Skin epidermis (tissue), 12 donors: Measurements from ENCODE around the gene MEF2C.

Experiments
- H3K27ac ChIP-seq, 21 experiments: fragments of 200-600 bp; sonication (generic) in 11 of 21; one replicate each; pipeline ENCODE4 v1.5.0; 2020; ENCODE audit warnings: mild to moderate bottlenecking in 3 of 21, inconsistent platforms in 2 of 21, moderate library complexity in 2 of 21
- H3K4me3 ChIP-seq, 7 experiments: fragments of 200-600 bp; sonication (generic) in 2 of 7; one replicate each; pipeline ENCODE4 v1.5.0; 2020; ENCODE audit warnings: inconsistent platforms in 2 of 7, mild to moderate bottlenecking in 2 of 7, moderate library complexity in 1 of 7

The MEF2C gene

GRCh38 chr5:88740604-88741185 is 142.3 kb downstream of the MEF2C start:
- Histone ChIP-seq H3K27ac (no peak overlapping the region), H3K4me3 (no peak overlapping the region)

GRCh38 chr5:88736494-88736893 is 146.5 kb downstream of the MEF2C start:
- Histone ChIP-seq H3K4me3 (no peak overlapping the region), H3K27ac (no peak overlapping the region)

DNA sequence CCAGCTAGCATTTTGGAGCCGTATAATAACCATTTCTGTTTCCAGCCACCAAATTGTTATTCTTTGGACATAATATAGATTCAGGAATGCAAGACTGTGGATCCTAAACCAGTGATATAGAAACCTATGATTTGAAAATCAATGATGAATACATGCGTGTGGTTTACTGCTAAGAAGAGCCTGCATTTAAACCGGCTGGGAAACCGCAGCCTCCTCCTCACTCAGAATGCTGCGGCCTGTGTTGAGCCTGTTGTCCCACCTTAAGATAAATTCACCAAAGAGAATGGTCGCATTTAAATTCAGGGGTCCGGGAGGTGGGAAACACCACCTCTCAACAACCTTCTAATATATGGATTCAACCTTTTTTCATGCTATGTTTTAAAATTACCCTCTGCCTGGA is 148.0 kb downstream of the MEF2C start:
- Histone ChIP-seq H3K27ac (peak overlapping the region in 2 of 21 experiments; percentile 40 to 57), H3K4me3 (no peak overlapping the region)

- peak overlapping the region in 4 of 21 experiments; percentile 14 to 57 (median 32) for H3K27ac ChIP-seq
- H3K4me3 ChIP-seq = no peak overlapping the region
Measured at GRCh38 chr5:88734191-88734640, 148.8 kb downstream of the MEF2C start.

DNA sequence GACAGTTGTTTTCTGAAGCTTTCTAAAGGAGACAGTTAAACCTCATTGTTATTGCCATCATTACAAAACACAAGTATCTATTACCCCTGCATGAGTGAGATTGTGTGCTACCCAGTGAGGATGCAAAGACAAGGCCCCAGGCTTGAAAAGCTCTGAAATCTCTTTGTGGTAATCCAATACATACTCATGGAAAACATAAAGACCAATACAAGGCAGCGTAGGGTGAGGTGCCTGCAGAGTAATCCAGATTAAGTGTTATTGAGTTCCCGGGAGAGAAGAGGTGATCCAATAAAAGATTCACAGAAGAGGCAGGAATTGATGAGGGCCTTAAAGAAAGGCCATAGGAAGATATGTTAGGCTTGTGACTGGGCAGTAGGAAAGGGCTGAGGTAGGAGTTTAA is 150.1 kb downstream of the MEF2C start:
- Histone ChIP-seq H3K4me3 (no peak overlapping the region), H3K27ac (peak overlapping the region in 12 of 21 experiments; percentile 5 to 64 (median 49))

DNA sequence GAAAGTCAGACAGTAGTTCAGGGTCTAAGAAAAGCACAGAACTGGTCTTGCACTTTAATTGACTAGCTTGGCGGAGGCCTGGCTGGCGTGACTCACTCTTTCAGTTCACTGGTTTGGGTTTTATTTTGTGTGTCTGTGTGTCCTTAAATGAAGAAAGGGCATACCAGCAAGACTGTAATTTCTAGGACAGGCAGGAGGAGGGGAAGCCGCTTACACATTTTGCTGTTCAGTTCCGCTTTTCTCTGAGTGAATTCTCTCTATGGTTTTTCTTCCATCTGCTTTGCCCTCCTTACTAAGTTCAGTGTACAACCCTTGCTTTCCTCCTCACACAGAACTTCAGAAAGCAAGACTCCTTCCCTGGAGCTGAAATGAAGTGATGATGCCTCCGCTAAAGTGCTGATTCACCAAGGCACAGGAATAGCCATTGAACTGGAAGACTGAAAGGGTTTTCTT is 150.8 kb downstream of the MEF2C start:
- Histone ChIP-seq H3K4me3 (no peak overlapping the region), H3K27ac (peak overlapping the region in 10 of 21 experiments; percentile 5 to 64 (median 38))

GRCh38 chr5:88729829-88730182 is 153.2 kb downstream of the MEF2C start:
- Histone ChIP-seq H3K27ac (no peak overlapping the region), H3K4me3 (no peak overlapping the region)

- no peak overlapping the region for H3K4me3 ChIP-seq
- H3K27ac ChIP-seq = no peak overlapping the region
Measured at GRCh38 chr5:88729084-88729828, 153.7 kb downstream of the MEF2C start.

DNA sequence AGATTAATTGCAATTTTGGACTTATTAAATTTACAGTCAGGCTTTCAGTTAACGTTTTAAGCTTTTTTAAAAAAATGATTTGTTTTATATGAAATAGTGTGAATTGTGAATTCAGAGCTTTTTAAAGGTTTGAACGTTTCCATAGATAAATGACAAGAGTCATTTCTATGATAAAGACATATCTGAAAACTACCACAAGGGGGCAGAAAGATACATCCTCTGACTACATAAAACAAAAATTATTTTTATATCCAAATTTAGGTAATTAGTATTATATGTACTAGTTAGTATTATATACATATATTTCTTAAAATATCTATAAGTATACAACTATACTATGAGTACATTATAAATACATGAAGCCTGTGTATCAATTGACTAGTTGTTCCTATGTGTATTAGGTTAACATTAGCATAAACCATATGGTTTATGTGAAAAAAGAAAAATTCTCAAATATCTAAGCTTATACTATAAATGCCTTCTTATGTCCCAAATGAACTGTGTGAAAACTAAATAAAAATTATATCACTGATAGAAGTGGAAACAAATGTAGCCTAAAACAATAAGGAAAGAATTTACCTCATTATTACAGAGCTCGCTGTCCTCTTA is 155.2 kb downstream of the MEF2C start:
- Histone ChIP-seq H3K4me3 (no peak overlapping the region), H3K27ac (no peak overlapping the region)

GRCh38 chr5:88725454-88725853 is 157.5 kb downstream of the MEF2C start:
- no peak overlapping the region for H3K27ac ChIP-seq
- no peak overlapping the region for H3K4me3 ChIP-seq

GRCh38 chr5:88724201-88724600 is 158.8 kb downstream of the MEF2C start:
- no peak overlapping the region for H3K27ac ChIP-seq
- no peak overlapping the region for H3K4me3 ChIP-seq

DNA sequence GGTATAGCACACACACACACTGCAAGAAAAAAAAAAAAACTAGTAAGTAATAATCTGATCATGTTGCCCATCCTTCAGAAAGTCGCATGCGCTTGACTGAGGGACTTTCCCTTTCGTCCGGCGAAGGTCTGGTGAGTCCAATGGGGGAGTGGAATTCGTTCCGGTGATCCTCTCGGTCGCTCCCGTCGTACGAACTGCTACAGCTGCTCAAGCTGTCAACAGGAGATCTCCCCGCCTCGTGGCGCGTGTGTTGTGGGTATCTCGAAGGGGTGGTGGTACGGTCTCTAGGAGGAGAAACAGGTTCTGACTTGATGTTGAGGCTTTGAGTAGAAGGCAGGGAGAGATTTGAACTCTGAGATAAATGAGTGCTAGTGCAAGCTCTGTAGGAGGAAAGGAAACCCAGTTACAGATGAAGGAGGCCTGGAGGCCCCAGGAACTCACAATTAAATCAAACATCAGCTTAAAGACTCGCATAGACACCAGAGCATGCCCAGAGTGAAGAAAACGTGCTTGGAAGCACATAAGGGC is 160.4 kb downstream of the MEF2C start:
- Histone ChIP-seq H3K27ac (no peak overlapping the region), H3K4me3 (no peak overlapping the region)

GRCh38 chr5:88719434-88719833 is 163.6 kb downstream of the MEF2C start:
- no peak overlapping the region for H3K27ac ChIP-seq
- H3K4me3 ChIP-seq = no peak overlapping the region

DNA sequence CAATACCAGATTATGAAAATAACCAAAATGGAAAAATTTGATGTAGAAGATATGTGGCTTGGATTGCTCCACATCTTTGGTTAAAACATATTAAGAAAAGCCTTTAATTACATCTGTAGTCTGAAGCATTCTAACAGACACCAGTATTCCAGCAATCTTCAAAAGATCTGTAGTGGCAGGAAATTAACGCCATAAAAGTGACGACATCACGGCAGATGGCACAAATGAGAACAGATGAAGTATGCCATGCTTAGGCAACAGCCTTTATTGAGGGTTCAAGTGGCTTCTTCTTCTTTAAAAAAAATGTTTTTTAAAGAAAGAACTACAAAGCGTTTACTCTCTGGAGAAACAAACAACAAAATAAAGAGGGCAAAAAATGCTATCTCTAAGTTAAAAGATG is 164.2 kb downstream of the MEF2C start:
- Histone ChIP-seq H3K4me3 (no peak overlapping the region), H3K27ac (no peak overlapping the region)

GRCh38 chr5:88716101-88716500 is 166.9 kb downstream of the MEF2C start:
- Histone ChIP-seq H3K27ac (no peak overlapping the region), H3K4me3 (no peak overlapping the region)

DNA sequence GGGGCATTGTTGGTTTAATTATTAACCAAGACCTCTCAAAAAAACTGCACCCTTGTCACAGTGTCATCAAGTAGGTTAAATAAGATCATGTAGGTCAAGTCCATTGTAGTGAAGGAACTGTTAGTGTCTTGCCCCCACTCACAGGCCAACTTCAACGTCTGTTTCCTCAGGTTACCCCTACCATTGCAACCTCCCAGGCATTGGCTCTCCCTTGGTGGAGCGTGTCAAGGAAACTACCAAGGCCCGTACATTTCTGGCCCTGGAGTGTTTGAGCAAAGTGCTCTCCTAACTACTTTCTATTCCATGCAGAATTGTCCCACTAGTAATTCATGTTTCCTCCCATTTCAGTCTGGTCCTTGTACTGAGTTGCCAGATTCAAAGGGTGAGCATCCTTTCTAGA is 167.5 kb downstream of the MEF2C start:
- Histone ChIP-seq H3K27ac (no peak overlapping the region), H3K4me3 (no peak overlapping the region)

- H3K4me3 ChIP-seq = no peak overlapping the region
Measured at GRCh38 chr5:88713818-88714217, 169.2 kb downstream of the MEF2C start.

DNA sequence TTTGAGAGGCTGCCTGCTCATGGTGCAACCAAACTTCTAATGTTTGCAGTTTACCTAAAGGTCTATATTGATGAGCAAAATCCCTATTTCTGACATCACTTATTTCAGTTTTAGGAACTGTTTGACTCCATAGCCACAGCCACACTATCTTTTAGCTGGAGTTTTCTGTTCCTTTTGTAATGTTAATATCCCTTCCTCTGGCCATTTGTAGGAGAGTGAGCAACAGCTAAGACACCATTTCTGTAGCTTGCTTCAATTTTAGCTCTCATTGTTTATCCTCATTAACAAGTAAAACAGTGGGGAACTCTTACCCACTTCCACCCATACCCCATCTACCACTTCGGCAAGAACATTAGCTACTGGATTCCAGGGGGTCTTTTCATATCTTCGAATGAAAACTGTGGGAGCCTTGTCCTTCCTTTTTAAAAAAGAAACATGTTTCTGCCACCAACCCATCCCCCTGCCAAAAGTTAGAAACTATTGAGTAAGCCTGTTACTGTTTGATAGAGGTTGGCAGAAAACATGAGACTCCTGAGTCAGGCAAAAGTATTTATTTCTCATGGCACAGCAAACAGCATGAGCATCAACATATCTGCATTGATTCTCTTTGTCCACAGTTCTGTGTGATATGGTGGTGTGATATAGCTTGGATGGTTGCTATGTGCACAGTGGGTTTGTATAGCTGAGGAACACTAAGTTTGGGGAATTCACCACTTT is 174.1 kb downstream of the MEF2C start:
- H3K4me3 ChIP-seq = no peak overlapping the region

More at GRCh38 chr5:88713818-88714217, 169.2 kb downstream of the MEF2C start:
- no peak overlapping the region for H3K27ac ChIP-seq

GRCh38 chr5:88708021-88708420 is 175.0 kb downstream of the MEF2C start:
- H3K4me3 ChIP-seq = no peak overlapping the region
- H3K27ac ChIP-seq = no peak overlapping the region

More for the DNA sequence above, 174.1 kb downstream of the MEF2C start:
- H3K27ac ChIP-seq = no peak overlapping the region
